Raji (cell line): Measurements from ENCODE around the gene PDCD1.

Experiments
- POLR2A ChIP-seq: IDR thresholded peaks from 2 replicates; pipeline ENCODE4 v1.6.1; 2011; ENCODE audit warnings: low read depth, low read length, control low read depth; ENCODE audit not compliant: insufficient read depth

Gene PDCD1

GRCh38 chr2:241853651-241854341 is 4.9 kb downstream of the PDCD1 start:
- no peak for TF ChIP-seq POLR2A

- TF ChIP-seq POLR2A, result no peak
Measured at GRCh38 chr2:241852981-241853631, 5.6 kb downstream of the PDCD1 start.

- TF ChIP-seq POLR2A, result no peak
Measured at GRCh38 chr2:241852116-241852980, 6.3 kb downstream of the PDCD1 start.

- TF ChIP-seq POLR2A, result no peak
Measured at GRCh38 chr2:241851325-241852115, 7.2 kb downstream of the PDCD1 start.

- no peak for TF ChIP-seq POLR2A
Measured at GRCh38 chr2:241850544-241851324, 8.0 kb downstream of the PDCD1 start.

GRCh38 chr2:241849616-241850543 is 8.8 kb downstream of the PDCD1 start:
- TF ChIP-seq POLR2A, result no peak

- TF ChIP-seq POLR2A, result no peak
Measured at GRCh38 chr2:241848761-241849615, 9.7 kb downstream of the PDCD1 start.

- no peak for TF ChIP-seq POLR2A
Measured at GRCh38 chr2:241846406-241846805, 12.3 kb downstream of the PDCD1 start.

- no peak for TF ChIP-seq POLR2A
Measured at GRCh38 chr2:241844831-241845578, 13.7 kb downstream of the PDCD1 start.

GRCh38 chr2:241844066-241844728 is 14.5 kb downstream of the PDCD1 start:
- TF ChIP-seq POLR2A, result no peak
